Stimulated activated CD4-positive, alpha-beta T cell treated with anti-CD3 and anti-CD28 coated beads, Interleukin-15, amount 100 ng/mL, for 48 hours (primary cell): ENCODE data around the gene SGSH.

Experiments used
- DNase-seq, 2 donors: peaks; one replicate each; pipeline ENCODE4 v3.0.0-alpha.2; 2020; ENCODE audit warnings: low read depth in 2 of 2

The SGSH gene

GRCh38 chr17:80183581-80184422 lies 36.3 kb downstream of the SGSH start:
- DNase-seq: no peak

- DNase-seq: no peak
These were observed 37.3 kb downstream of the SGSH start for GRCh38 chr17:80182845-80183223.

GRCh38 chr17:80182118-80182844 lies 37.9 kb downstream of the SGSH start:
- DNase-seq: no peak

GRCh38 chr17:80181431-80181830 lies 38.7 kb downstream of the SGSH start:
- no peak for DNase-seq

- no peak for DNase-seq
These were observed 39.9 kb downstream of the SGSH start for GRCh38 chr17:80180192-80180591.

GRCh38 chr17:80177986-80178595 lies 42.0 kb downstream of the SGSH start:
- no peak for DNase-seq

GRCh38 chr17:80176757-80177156 lies 43.4 kb downstream of the SGSH start:
- no peak for DNase-seq

- DNase-seq: no peak
These were observed 46.2 kb downstream of the SGSH start for GRCh38 chr17:80173916-80174315.

GRCh38 chr17:80173126-80173525 lies 47.0 kb downstream of the SGSH start:
- no peak for DNase-seq

- no peak for DNase-seq
These were observed 48.5 kb downstream of the SGSH start for GRCh38 chr17:80171681-80172080.

- no peak for DNase-seq
These were observed 50.2 kb downstream of the SGSH start, which contains the start of gene CARD14 for GRCh38 chr17:80169784-80170500. CARD14 (plus strand) TSS chr17:80170030; CDS start chr17:80181439, 11,409 bp downstream.

GRCh38 chr17:80169107-80169506 lies 51.0 kb downstream of the SGSH start:
- no peak for DNase-seq

GRCh38 chr17:80168371-80168770 lies 51.8 kb downstream of the SGSH start:
- DNase-seq: no peak

GRCh38 chr17:80166446-80166845 lies 53.7 kb downstream of the SGSH start:
- DNase-seq: no peak

- no peak for DNase-seq
These were observed 55.9 kb downstream of the SGSH start for GRCh38 chr17:80164185-80164584.

GRCh38 chr17:80163336-80163735 lies 56.8 kb downstream of the SGSH start:
- DNase-seq: no peak

- no peak for DNase-seq
These were observed 59.6 kb downstream of the SGSH start for GRCh38 chr17:80160536-80160935.
